ENCODE data around the gene GPATCH1. TPM values are rescaled to one million over a fixed set of nuclear protein-coding genes. Genes with fewer than 3 reads are reported as not detected.
A peak's percentile ranks its signal among the peaks of the same experiment; 100 is the strongest.

Gene GPATCH1
- total and polyA plus RNA-seq, 2 of the 4 experiments (the other 2 are of a cell fraction), result 5.1 to 7.5 TPM

DNA sequence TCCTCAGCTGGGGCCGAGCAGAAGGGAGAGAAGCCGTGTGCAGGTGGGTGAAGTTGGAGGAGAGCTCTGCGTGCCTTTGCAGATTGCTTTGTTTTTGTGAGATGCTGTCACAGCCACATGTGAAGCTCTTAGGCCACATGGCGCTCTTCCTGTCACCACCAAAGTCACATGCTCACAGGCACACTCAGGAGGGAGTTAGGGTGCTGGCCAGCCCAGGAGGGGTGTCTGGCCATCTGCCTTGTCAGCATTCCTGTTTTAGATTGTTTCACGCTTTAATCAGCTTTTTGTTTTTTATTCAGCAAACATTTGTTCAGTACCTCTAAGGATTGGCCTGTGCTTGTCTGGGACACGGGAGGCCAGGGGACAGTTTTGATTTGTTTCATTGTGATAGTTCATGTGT is 21.9 kb downstream of the GPATCH1 start:
- Histone ChIP-seq H3K18ac (ENCODE audit: low read depth, low read length) (no peak overlapping the region), H3K9ac (ENCODE audit: low read depth, low read length) (no peak overlapping the region), H2BK5ac (ENCODE audit: low read depth, low read length, poor library complexity, severe bottlenecking) (no peak overlapping the region), H2BK120ac (ENCODE audit: low read depth, low read length) (no peak overlapping the region), H3K4me2 (ENCODE audit: low read depth, low read length) (no peak overlapping the region), H2AFZ (replicated peaks; ENCODE audit: low read length, poor library complexity) (no peak overlapping the region), H4K5ac (ENCODE audit: low read depth, low read length) (no peak overlapping the region), H4K8ac (ENCODE audit: low read depth in 2 of 2, low read length in 2 of 2) (no peak overlapping the region), H3K9me3 (ENCODE audit: control insufficient read depth, insufficient read depth, low read length) (no peaks in the 10 kb centered on the region), H3K79me1 (ENCODE audit: low read depth in 1 of 2, low read length in 2 of 2) (no peaks in the 10 kb centered on the region), H2AK9ac (replicated peaks; ENCODE audit: low read depth, low read length, poor library complexity) (no peak overlapping the region), H2AK5ac (ENCODE audit: low read depth, low read length) (no peak overlapping the region), H3K4me1 (ENCODE audit: control insufficient read depth, insufficient read depth, low read length) (no peaks in the 10 kb centered on the region), H2BK20ac (ENCODE audit: low read depth, low read length) (no peak overlapping the region), H3K27ac (ENCODE audit: insufficient read depth, low read length) (no peak overlapping the region), H3K27me3 (ENCODE audit: control insufficient read depth, insufficient read depth, low read length) (no peaks in the 10 kb centered on the region), H3K4ac (ENCODE audit: low read depth, low read length) (no peak overlapping the region), H4K91ac (ENCODE audit: insufficient read depth, low read depth, low read length) (no peak overlapping the region), H3K56ac (ENCODE audit: extremely low read depth, insufficient read depth, low read length) (no peak overlapping the region), H3K9me1 (ENCODE audit: insufficient read depth, low read length) (no peaks in the 10 kb centered on the region), H3K14ac (replicated peaks; ENCODE audit: low read depth, low read length) (no peak overlapping the region), H2BK15ac (ENCODE audit: low read depth, low read length) (no peak overlapping the region), H3K4me3 (ENCODE audit: insufficient read depth, low read depth, low read length) (no peak overlapping the region), H3K36me3 (ENCODE audit: control insufficient read depth, insufficient read depth, low read length) (peaks cover 38% of the 10 kb centered on the region), H3K23ac (ENCODE audit: low read depth, low read length) (no peak overlapping the region), H4K20me1 (ENCODE audit: insufficient read depth, low read length) (no peaks in the 10 kb centered on the region)
- no TSS peak for BruUV-seq (replicated peaks)
- DNase-seq, result no peak
- in situ Hi-C loops (cut with MboI; ENCODE audit: low sequenced_read_pairs), result no loop called here
- intact Hi-C loops (cut with micrococcal nuclease), result no loop called here
- CTCF ChIA-PET, result no interaction called here
- no peak for TF ChIP-seq BHLHE40 (IDR thresholded peaks at IDR 0.05; ENCODE audit: low read depth, low read length)
- peak; percentile 25; the same call in 1 of the 2 replicates for TF ChIP-seq MAFK (IDR thresholded peaks at IDR 0.05; ENCODE audit: low read depth, low read length)
- no peak for ATAC-seq (ENCODE audit: low read depth)
- POLR2A ChIA-PET (ENCODE audit: unreplicated experiment), result no interaction called here
- dilution Hi-C loops (cut with HindIII; ENCODE audit: low sequenced_read_pairs, unreplicated experiment), result no loop called here
- WGBS, 2 experiments (ENCODE audit: extremely low coverage in 2 of 2, insufficient read length in 1 of 2), result 100% methylated on average over 2 of the region's 6 CpGs; no CpG with 5 or more reads in 1 of the 2 experiments

All from IMR-90 (cell line).